Mesothelial cell of epicardium (in vitro differentiated cells): ENCODE results near the gene AMPH. TPM values are rescaled to one million over a fixed set of nuclear protein-coding genes. Genes with fewer than 3 reads are reported as not detected.

Experiments used
- DNase-seq, 2 experiments: peaks; one replicate each; pipeline ENCODE4 v3.0.0; 2021; ENCODE audit warnings: low spot score in 2 of 2; ENCODE audit not compliant: unreplicated experiment in 2 of 2
- H3K27ac Mint-ChIP-seq: 2 replicates; pipeline ENCODE4 v1.8.0; 2021; ENCODE audit warnings: mixed read lengths
- H3K27me3 Mint-ChIP-seq: 2 replicates; pipeline ENCODE4 v1.8.0; 2021; ENCODE audit warnings: low read depth, mixed read lengths
- H3K36me3 Mint-ChIP-seq: 2 replicates; pipeline ENCODE4 v1.8.0; 2021; ENCODE audit warnings: mixed read lengths
- H3K4me1 Mint-ChIP-seq: 2 replicates; pipeline ENCODE4 v1.8.0; 2021; ENCODE audit warnings: mixed read lengths
- H3K4me3 Mint-ChIP-seq: 2 replicates; pipeline ENCODE4 v1.8.0; 2021; ENCODE audit warnings: mild to moderate bottlenecking, moderate library complexity, mixed read lengths
- H3K9me3 Mint-ChIP-seq: 2 replicates; pipeline ENCODE4 v1.8.0; 2021; ENCODE audit warnings: mixed read lengths
- total RNA-seq: library from RNA; stranded (reverse); gene quantifications from 3 replicates; pipeline ENCODE4 v1.2.1, GENCODE V29; 2021
- TF ChIP-seq, protein P1 (sequence below): fragments of 200-600 bp; sonication (generic); IDR thresholded peaks from one replicate; pipeline ENCODE4 v1.5.0; 2021; ENCODE audit warnings: antibody characterized with exemption; ENCODE audit not compliant: unreplicated experiment

Gene AMPH
- total RNA-seq, 1 donor from 2014 or later = 2.4 TPM

DNA sequence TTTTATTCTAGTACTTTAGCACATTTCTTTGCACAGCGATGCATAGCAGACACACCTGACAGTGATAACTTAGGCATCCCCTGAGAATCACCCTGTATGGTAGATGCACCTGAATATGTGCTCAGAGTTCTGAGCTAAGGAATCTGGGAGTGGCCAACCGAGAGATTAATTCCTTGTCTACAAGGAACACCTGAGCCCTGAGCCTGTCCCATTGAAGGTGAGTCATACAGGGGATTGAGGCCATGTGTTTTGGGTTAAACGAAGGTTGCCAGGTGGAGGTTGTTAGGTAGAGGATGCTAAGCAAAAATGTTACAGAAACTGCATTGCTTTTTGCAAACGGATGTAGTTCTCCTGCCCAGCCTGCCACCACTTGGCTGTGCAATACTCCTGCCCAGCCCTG lies 128.9 kb downstream of the AMPH start:
- H3K36me3 Mint-ChIP-seq = no peaks in the 10 kb centered on the region
- H3K27ac Mint-ChIP-seq = no peak overlapping the region

GRCh38 chr7:38492010-38492409 lies 139.2 kb downstream of the AMPH start:
- H3K4me1 Mint-ChIP-seq = no peaks in the 10 kb centered on the region
- peaks cover 27% of the 10 kb centered on the region for H3K27me3 Mint-ChIP-seq
- TF ChIP-seq, protein P1, sequence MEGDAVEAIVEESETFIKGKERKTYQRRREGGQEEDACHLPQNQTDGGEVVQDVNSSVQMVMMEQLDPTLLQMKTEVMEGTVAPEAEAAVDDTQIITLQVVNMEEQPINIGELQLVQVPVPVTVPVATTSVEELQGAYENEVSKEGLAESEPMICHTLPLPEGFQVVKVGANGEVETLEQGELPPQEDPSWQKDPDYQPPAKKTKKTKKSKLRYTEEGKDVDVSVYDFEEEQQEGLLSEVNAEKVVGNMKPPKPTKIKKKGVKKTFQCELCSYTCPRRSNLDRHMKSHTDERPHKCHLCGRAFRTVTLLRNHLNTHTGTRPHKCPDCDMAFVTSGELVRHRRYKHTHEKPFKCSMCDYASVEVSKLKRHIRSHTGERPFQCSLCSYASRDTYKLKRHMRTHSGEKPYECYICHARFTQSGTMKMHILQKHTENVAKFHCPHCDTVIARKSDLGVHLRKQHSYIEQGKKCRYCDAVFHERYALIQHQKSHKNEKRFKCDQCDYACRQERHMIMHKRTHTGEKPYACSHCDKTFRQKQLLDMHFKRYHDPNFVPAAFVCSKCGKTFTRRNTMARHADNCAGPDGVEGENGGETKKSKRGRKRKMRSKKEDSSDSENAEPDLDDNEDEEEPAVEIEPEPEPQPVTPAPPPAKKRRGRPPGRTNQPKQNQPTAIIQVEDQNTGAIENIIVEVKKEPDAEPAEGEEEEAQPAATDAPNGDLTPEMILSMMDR = no peak
- no peaks in the 10 kb centered on the region for H3K9me3 Mint-ChIP-seq
- no peaks in the 10 kb centered on the region for H3K36me3 Mint-ChIP-seq
- DNase-seq = no peak
- H3K27ac Mint-ChIP-seq = no peak overlapping the region
- H3K4me3 Mint-ChIP-seq = no peak overlapping the region

More for the DNA sequence above, 128.9 kb downstream of the AMPH start:
- Mint-ChIP-seq H3K27me3 (peaks cover 52% of the 10 kb centered on the region), H3K4me1 (no peaks in the 10 kb centered on the region), H3K9me3 (no peaks in the 10 kb centered on the region), H3K4me3 (no peak overlapping the region)
- no peak for DNase-seq
- TF ChIP-seq, protein P1 = no peak

- H3K27ac Mint-ChIP-seq = no peak overlapping the region
- TF ChIP-seq, protein P1 = no peak
- H3K36me3 Mint-ChIP-seq = no peaks in the 10 kb centered on the region
- no peaks in the 10 kb centered on the region for H3K4me1 Mint-ChIP-seq
- peaks cover 14% of the 10 kb centered on the region for H3K27me3 Mint-ChIP-seq
- no peak for DNase-seq
- no peak overlapping the region for H3K4me3 Mint-ChIP-seq
- peaks cover 20% of the 10 kb centered on the region for H3K9me3 Mint-ChIP-seq
Measured at GRCh38 chr7:38482521-38482920, 148.7 kb downstream of the AMPH start.

DNA sequence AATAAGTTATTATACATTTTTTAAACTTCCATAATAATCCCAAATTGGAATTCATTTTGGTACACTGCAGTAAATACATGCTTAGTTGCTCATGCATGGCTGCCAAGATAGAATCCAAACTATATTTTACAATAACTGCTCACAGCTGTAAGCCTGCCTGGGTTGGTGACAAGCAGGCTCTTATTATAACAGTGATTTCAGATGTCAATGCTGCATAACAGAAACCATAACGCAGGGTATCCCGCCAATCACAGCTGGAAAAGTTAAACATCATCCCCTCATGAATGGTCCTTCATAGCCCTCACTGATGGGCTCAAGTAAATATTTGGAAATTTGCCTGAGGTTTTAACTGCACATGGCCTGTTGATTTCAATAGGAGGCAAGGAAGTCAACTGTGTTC lies 149.8 kb downstream of the AMPH start:
- Mint-ChIP-seq H3K36me3 (no peaks in the 10 kb centered on the region), H3K9me3 (peaks cover 20% of the 10 kb centered on the region), H3K4me1 (no peaks in the 10 kb centered on the region), H3K4me3 (no peak overlapping the region), H3K27me3 (peaks cover 12% of the 10 kb centered on the region), H3K27ac (no peak overlapping the region)
- no peak for DNase-seq
- TF ChIP-seq, protein P1 = no peak

GRCh38 chr7:38478404-38478803 lies 152.8 kb downstream of the AMPH start:
- H3K4me1 Mint-ChIP-seq = no peaks in the 10 kb centered on the region

GRCh38 chr7:38477333-38477732 lies 153.8 kb downstream of the AMPH start:
- H3K4me1 Mint-ChIP-seq = no peaks in the 10 kb centered on the region
- H3K4me3 Mint-ChIP-seq = no peak overlapping the region
- no peaks in the 10 kb centered on the region for H3K36me3 Mint-ChIP-seq
- TF ChIP-seq, protein P1 = no peak
- no peak for DNase-seq
- H3K9me3 Mint-ChIP-seq = peaks cover 10% of the 10 kb centered on the region
- H3K27ac Mint-ChIP-seq = no peak overlapping the region
- peaks cover 4% of the 10 kb centered on the region for H3K27me3 Mint-ChIP-seq

More at GRCh38 chr7:38478404-38478803, 152.8 kb downstream of the AMPH start:
- Mint-ChIP-seq H3K36me3 (no peaks in the 10 kb centered on the region), H3K27ac (no peak overlapping the region), H3K4me3 (no peak overlapping the region), H3K9me3 (peaks cover 11% of the 10 kb centered on the region), H3K27me3 (peaks cover 7% of the 10 kb centered on the region)
- TF ChIP-seq, protein P1 = no peak
- no peak for DNase-seq
